Embryonic facial prominence (tissue), 1 donor: ENCODE data around the gene SHISA7.

Source experiments
- DNase-seq: peaks from one replicate; pipeline ENCODE4 v3.0.0-alpha.2; 2016; ENCODE audit errors: extremely low spot score

The SHISA7 gene

GRCh38 chr19:55389386-55390317, 53.4 kb downstream of the SHISA7 start:
- DNase-seq: no peak

DNA sequence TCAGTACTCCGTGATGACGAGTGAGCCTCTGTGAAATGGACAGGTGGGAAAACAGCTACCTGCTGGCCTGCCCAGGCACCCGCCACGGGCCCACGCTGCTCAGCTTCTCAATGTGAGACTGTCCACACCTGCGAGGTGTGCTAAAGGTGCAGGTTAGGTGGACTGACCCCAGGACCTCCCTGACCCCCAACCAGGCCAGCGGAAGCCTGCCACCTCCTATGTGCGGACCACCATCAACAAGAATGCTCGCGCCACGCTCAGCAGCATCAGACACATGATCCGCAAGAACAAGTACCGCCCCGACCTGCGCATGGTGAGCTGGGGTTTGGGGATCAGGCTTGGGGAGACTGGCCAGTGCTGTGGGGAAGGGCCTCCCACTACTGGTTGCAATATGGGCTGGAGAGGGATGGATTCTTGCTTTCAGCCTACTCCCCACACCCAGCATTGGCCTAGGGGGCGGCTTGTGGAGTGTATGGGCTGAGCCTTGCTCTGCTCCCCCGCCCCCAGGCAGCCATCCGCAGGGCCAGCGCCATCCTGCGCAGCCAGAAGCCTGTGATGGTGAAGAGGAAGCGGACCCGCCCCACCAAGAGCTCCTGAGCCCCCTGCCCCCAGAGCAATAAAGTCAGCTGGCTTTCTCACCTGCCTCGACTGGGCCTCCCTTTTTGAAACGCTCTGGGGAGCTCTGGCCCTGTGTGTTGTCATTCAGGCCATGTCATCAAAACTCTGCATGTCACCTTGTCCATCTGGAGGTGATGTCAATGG, 55.2 kb downstream of the SHISA7 start:
- DNase-seq: no peak

DNA sequence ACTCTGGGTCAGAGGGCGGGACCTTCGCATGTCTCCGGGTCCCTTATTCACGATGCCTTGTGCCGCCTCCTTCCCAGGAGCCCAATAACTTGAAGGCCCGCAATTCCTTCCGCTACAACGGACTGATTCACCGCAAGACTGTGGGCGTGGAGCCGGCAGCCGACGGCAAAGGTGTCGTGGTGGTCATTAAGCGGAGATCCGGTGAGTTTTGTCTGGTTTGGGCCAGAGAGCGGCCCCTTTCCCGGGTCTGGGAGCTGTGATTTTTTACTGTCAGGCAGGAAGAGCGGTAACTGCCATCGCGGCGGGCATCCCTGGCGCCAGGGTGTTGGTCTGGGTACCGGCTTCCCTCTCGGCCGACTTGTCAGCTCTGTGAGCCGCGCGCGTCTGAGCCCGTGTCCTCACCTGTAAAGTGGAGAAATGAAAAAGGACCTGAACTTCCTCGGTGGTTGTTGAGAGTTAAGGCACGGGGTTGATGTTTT, 56.6 kb downstream of the SHISA7 start:
- DNase-seq: no peak

DNA sequence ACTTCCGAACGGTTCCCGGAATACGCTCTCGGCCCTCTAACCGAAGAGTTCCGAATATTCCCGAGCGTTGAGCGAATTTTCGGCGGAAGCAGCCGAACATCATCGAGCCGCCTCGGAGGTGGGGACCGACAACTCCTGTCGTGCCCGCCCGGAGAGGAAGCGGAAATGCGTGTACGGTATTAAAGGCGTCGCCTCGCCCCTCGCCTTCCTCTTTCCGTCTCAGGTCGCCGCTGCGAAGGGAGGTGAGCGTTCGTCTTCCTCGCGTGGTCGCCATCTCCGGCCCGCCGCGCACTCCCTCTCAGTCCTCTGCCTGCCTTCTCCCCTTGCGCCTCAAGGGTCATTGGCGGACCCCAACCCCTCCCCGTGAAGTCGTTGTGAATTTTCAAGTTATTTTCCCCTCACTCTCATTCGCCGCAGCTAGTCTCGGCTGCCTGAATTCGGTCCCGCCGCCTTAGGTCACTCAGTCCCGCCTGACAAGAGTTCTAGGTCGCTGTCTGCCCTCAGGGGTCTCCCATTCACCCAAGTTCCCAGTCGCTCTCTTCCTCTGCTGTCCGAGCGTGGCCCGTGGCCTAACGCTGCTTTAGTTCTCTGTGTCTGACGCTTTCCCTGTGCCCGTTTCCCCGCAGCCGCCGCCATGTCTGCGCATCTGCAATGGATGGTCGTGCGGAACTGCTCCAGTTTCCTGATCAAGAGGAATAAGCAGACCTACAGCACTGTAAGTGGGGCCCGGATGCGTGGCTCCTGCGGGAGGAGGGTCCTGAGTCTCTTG, 57.2 kb downstream of the SHISA7 start, which contains the start of gene RPL28:
TSS of gene RPL28 (plus strand) at position 209 of the 769 bp plus-strand sequence. CDS start at position 635, 426 bp downstream.
- DNase-seq: peak; percentile 96

DNA sequence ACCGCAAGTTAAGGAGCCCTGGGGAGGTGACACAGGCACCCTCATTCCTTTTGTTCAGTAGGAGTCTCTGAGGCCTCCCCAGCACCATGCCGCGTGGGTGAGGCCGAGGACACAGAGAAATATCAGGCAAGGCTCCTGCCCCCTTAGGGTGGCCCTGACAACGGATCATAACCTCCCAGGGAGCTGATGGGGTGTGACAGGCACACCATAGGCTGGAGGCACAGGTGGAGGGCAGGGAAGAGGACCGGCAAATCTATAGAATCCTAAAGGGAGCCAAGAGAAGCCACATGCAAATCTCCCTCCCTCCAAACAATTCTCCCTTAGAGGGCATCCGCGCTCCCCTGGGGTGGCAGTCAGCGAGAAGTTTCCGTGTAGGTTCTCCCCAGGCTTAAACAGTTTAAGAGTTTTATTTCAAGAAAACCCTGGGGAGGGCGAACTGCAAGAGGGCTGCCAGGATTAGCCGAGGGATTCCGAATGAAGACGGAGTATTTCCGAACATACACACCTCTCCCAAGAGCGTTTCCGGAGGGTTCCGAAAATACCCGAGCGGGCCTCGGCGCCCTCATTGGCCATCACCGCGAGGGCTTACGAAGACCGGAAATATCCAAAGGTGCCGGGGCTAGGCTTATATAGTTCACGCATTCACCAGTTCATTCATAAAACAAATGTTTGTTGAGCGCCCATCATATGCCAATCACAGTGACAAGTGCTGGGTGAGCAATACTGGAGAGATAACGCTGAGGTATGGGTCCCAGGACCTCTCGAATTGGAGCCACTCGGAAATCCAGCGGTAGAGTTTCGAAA, 58.0 kb downstream of the SHISA7 start:
- DNase-seq: peak; percentile 87

GRCh38 chr19:55384131-55384919, 58.8 kb downstream of the SHISA7 start, which contains the start of gene TMEM238:
TMEM238 (minus strand) TSS chr19:55384292; CDS start chr19:55384259, 33 bp downstream.
- no peak for DNase-seq

GRCh38 chr19:55383279-55384130, 59.6 kb downstream of the SHISA7 start:
- no peak for DNase-seq

GRCh38 chr19:55382522-55383054, 60.5 kb downstream of the SHISA7 start:
- DNase-seq: no peak

DNA sequence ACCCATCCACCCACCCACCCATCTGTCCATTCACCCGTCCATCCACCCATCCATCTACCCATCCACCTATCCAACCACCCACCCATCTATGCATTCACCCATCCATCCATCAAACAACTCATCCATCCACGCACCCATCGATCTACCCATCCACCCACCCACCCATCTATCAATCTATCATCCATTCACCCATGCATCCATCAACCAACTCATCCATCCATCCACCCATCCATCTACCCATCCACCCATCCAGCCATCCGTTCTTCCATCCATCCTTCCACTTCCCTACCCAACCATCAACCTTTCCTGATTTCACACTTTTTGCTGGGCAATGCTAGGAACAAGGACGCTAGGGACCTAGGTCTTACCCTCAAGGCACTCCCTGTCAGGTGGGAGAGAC, 61.1 kb downstream of the SHISA7 start:
- no peak for DNase-seq

GRCh38 chr19:55379174-55379573, 63.9 kb downstream of the SHISA7 start:
- DNase-seq: no peak
